Measurements from ENCODE around the gene NEK10. TPM values are rescaled to one million over a fixed set of nuclear protein-coding genes. Genes with fewer than 3 reads are reported as not detected.
"Not testable (repeated sequence)": the region's sequence is repeated elsewhere in the genome, so short reads cannot be mapped to it uniquely, and the experiment has no call there.

Gene NEK10
- total and polyA plus RNA-seq, 2 donors (not counting 1 experiment from before 2014, with no cell fraction given) = 0.49 to 0.55 TPM

- ATAC-seq (ENCODE audit: low read depth) = no peak
- Histone ChIP-seq H3K36me3 (replicated peaks in 1 of 2; ENCODE audit: control extremely low read depth in 1 of 2, control insufficient read depth in 1 of 2, extremely low read depth in 1 of 2, insufficient read depth in 2 of 2, low read length in 1 of 2) (no peaks in the 10 kb centered on the region), H3K9me3 (ENCODE audit: control extremely low read depth in 1 of 3, control insufficient read depth in 2 of 3, insufficient read depth in 1 of 3, low read length in 2 of 3) (peaks cover 0 to 12% (median 0%) of the 10 kb centered on the region in 3 donors), H3K9ac (ENCODE audit: low read length) (no peak overlapping the region), H4K20me1 (ENCODE audit: control insufficient read depth, insufficient read depth, low read length, poor library complexity, severe bottlenecking) (no peaks in the 10 kb centered on the region), H3K79me2 (ENCODE audit: control insufficient read depth, insufficient read depth, low read length) (no peaks in the 10 kb centered on the region), H3K4me2 (replicated peaks; ENCODE audit: low read depth, low read length, poor library complexity, severe bottlenecking) (no peak overlapping the region), H2AFZ (ENCODE audit: insufficient read depth, low read depth, low read length, poor library complexity, severe bottlenecking) (no peak overlapping the region), H3K4me1 (ENCODE audit: control insufficient read depth in 2 of 2, insufficient read depth in 2 of 2, low read length in 2 of 2) (no peaks in the 10 kb centered on the region), H3K4me3 (ENCODE audit: control extremely low read depth in 1 of 5, extremely low read depth in 1 of 5, insufficient read depth in 1 of 5, low read depth in 2 of 5, low read length in 4 of 5) (no peak overlapping the region), H3K27me3 (replicated peaks in 1 of 4; ENCODE audit: control extremely low read depth in 1 of 4, control insufficient read depth in 3 of 4, insufficient read depth in 4 of 4, low read length in 3 of 4) (no peaks in the 10 kb centered on the region), H3K27ac (ENCODE audit: low read length in 2 of 2) (no peak overlapping the region)
- no peak for DNase-seq
- Mint-ChIP-seq H3K4me1 (no peaks in the 10 kb centered on the region), H3K4me3 (no peak overlapping the region), H3K27ac (no peak overlapping the region), H3K27me3 (no peaks in the 10 kb centered on the region), H3K9me3 (ENCODE audit: insufficient read depth) (peaks cover 5% of the 10 kb centered on the region)
- ChIA-PET CTCF (interaction anchor here (1.2 kb wide), 1 partner anchor 409 kb away, joined by 3 read pairs; no protein-coding TSS in a partner anchor), POLR2A (no interaction called here)
- WGBS (ENCODE audit: insufficient coverage) = no CpG with 5 or more reads among the region's 1 CpG
- intact Hi-C loops (cut with micrococcal nuclease) = no loop called here
- TF ChIP-seq CTCF (IDR thresholded peaks at IDR 0.05) (no peak), EZH2 (IDR thresholded peaks at IDR 0.05; ENCODE audit: borderline replicate concordance, insufficient read depth, low read depth, low read length, poor library complexity, severe bottlenecking) (no peak)
Observed at GRCh38 chr3:27302891-27303290, 66.3 kb downstream of the NEK10 start.

- H3K9me3 Mint-ChIP-seq (ENCODE audit: insufficient read depth); H3K36me3 ChIP-seq (replicated peaks in 1 of 2; ENCODE audit: control extremely low read depth in 1 of 2, control insufficient read depth in 1 of 2, extremely low read depth in 1 of 2, insufficient read depth in 2 of 2, low read length in 1 of 2); H3K79me2 ChIP-seq (ENCODE audit: control insufficient read depth, insufficient read depth, low read length); DNase-seq; CTCF ChIA-PET; ATAC-seq (ENCODE audit: low read depth); H3K9ac ChIP-seq (ENCODE audit: low read length); H3K27ac ChIP-seq (ENCODE audit: low read length in 2 of 2); H3K4me2 ChIP-seq (replicated peaks; ENCODE audit: low read depth, low read length, poor library complexity, severe bottlenecking); H3K27me3 Mint-ChIP-seq; intact Hi-C loops (cut with micrococcal nuclease); H2AFZ ChIP-seq (ENCODE audit: insufficient read depth, low read depth, low read length, poor library complexity, severe bottlenecking); H3K27ac Mint-ChIP-seq; H4K20me1 ChIP-seq (ENCODE audit: control insufficient read depth, insufficient read depth, low read length, poor library complexity, severe bottlenecking); POLR2A ChIA-PET; H3K27me3 ChIP-seq (replicated peaks in 1 of 4; ENCODE audit: control extremely low read depth in 1 of 4, control insufficient read depth in 3 of 4, insufficient read depth in 4 of 4, low read length in 3 of 4); H3K4me3 Mint-ChIP-seq; H3K4me1 ChIP-seq (ENCODE audit: control insufficient read depth in 2 of 2, insufficient read depth in 2 of 2, low read length in 2 of 2); H3K4me3 ChIP-seq (ENCODE audit: control extremely low read depth in 1 of 5, extremely low read depth in 1 of 5, insufficient read depth in 1 of 5, low read depth in 2 of 5, low read length in 4 of 5); H3K4me1 Mint-ChIP-seq: not testable (repeated sequence)
- peaks cover 0 to 12% (median 0%) of the 10 kb centered on the region in 3 donors for H3K9me3 ChIP-seq (ENCODE audit: control extremely low read depth in 1 of 3, control insufficient read depth in 2 of 3, insufficient read depth in 1 of 3, low read length in 2 of 3)
- 79% methylated on average over 2 of the region's 2 CpGs for WGBS (ENCODE audit: insufficient coverage)
Observed at GRCh38 chr3:27298981-27299380, 70.2 kb downstream of the NEK10 start.

Measured in B cell (primary cell).